ENCODE measurements around the gene MOSPD2.

GRCh38 chrX:14919407-14919806 is 46.2 kb downstream of the MOSPD2 start:
- TF ChIP-seq CTCF (IDR thresholded peaks at IDR 0.05) = no peak
- TF ChIP-seq POLR2A (IDR thresholded peaks at IDR 0.05) = no peak

Data from vagina (tissue), 2 donors.